Measurements from ENCODE around the gene INSM1.

The INSM1 gene

GRCh38 chr20:20393207-20394120 is 25.6 kb downstream of the INSM1 start:
- no peak for DNase-seq (ENCODE audit: low read depth in 2 of 2, low spot score in 1 of 2)

GRCh38 chr20:20395087-20395486 is 27.2 kb downstream of the INSM1 start:
- DNase-seq (ENCODE audit: low read depth in 2 of 2, low spot score in 1 of 2), result no peak

- no peak for DNase-seq (ENCODE audit: low read depth in 2 of 2, low spot score in 1 of 2)
Observed at GRCh38 chr20:20395903-20396568, 28.1 kb downstream of the INSM1 start.

- no peak for DNase-seq (ENCODE audit: low read depth in 2 of 2, low spot score in 1 of 2)
Observed at GRCh38 chr20:20396794-20397193, 28.9 kb downstream of the INSM1 start.

GRCh38 chr20:20398123-20398522 is 30.2 kb downstream of the INSM1 start:
- no peak for DNase-seq (ENCODE audit: low read depth in 2 of 2, low spot score in 1 of 2)

- DNase-seq (ENCODE audit: low read depth in 2 of 2, low spot score in 1 of 2), result no peak
Observed at GRCh38 chr20:20399531-20400500, 31.9 kb downstream of the INSM1 start.

GRCh38 chr20:20401991-20402390 is 34.1 kb downstream of the INSM1 start:
- no peak for DNase-seq (ENCODE audit: low read depth in 2 of 2, low spot score in 1 of 2)

- no peak for DNase-seq (ENCODE audit: low read depth in 2 of 2, low spot score in 1 of 2)
Observed at GRCh38 chr20:20404633-20405032, 36.7 kb downstream of the INSM1 start.

- no peak for DNase-seq (ENCODE audit: low read depth in 2 of 2, low spot score in 1 of 2)
Observed at GRCh38 chr20:20405623-20406022, 37.7 kb downstream of the INSM1 start.

GRCh38 chr20:20406306-20406705 is 38.4 kb downstream of the INSM1 start:
- DNase-seq (ENCODE audit: low read depth in 2 of 2, low spot score in 1 of 2), result no peak

- no peak for DNase-seq (ENCODE audit: low read depth in 2 of 2, low spot score in 1 of 2)
Observed at GRCh38 chr20:20407891-20408805, 40.2 kb downstream of the INSM1 start.

GRCh38 chr20:20409331-20409730 is 41.4 kb downstream of the INSM1 start:
- no peak for DNase-seq (ENCODE audit: low read depth in 2 of 2, low spot score in 1 of 2)

- no peak for DNase-seq (ENCODE audit: low read depth in 2 of 2, low spot score in 1 of 2)
Observed at GRCh38 chr20:20410678-20411077, 42.8 kb downstream of the INSM1 start.

GRCh38 chr20:20411402-20411801 is 43.5 kb downstream of the INSM1 start:
- DNase-seq (ENCODE audit: low read depth in 2 of 2, low spot score in 1 of 2), result no peak

- no peak for DNase-seq (ENCODE audit: low read depth in 2 of 2, low spot score in 1 of 2)
Observed at GRCh38 chr20:20411836-20412235, 43.9 kb downstream of the INSM1 start.

- DNase-seq (ENCODE audit: low read depth in 2 of 2, low spot score in 1 of 2), result no peak
Observed at GRCh38 chr20:20412750-20413149, 44.8 kb downstream of the INSM1 start.

- no peak for DNase-seq (ENCODE audit: low read depth in 2 of 2, low spot score in 1 of 2)
Observed at GRCh38 chr20:20413810-20414281, 45.9 kb downstream of the INSM1 start.

- no peak for DNase-seq (ENCODE audit: low read depth in 2 of 2, low spot score in 1 of 2)
Observed at GRCh38 chr20:20414640-20415220, 46.8 kb downstream of the INSM1 start.

- DNase-seq (ENCODE audit: low read depth in 2 of 2, low spot score in 1 of 2), result no peak
Observed at GRCh38 chr20:20415321-20415720, 47.4 kb downstream of the INSM1 start.

Measured in stimulated activated CD8-positive, alpha-beta memory T cell treated with anti-CD3 and anti-CD28 coated beads, Interleukin-4, amount 100 ng/mL, for 1 hour (primary cell).